ENCODE data around the gene RNF41. TPM values are rescaled to one million over a fixed set of nuclear protein-coding genes. Genes with fewer than 3 reads are reported as not detected.

RNF41 gene
- polyA plus RNA-seq, 1 of the 3 experiments (the other 2 are of a cell fraction) = 127 TPM

DNA sequence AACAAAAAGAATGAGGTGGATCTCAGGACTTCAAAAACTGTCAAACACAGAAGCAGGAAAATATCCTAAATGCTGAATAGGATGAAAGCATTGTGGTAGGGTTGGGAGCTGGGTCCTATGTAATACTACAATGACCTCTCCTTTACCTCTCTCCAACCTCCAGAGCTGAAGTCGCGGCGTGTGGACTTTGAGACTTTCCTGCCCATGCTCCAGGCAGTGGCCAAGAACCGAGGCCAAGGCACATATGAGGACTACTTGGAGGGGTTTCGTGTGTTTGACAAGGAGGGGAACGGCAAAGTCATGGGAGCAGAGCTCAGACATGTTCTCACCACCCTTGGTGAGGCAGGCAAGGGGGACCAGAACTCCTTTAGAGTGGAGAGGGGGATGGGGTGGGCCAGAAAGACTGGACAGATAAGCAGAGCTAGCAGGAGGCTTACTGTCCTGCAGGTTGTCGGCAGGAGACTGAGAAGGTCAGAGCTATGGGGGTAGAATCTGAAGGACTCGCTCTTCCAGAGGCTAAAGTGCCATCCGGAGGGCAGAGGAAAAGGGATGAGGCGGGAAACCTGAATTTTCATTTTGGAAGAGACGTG, 66.4 kb downstream of the RNF41 start:
- TF ChIP-seq FOSL2 (IDR thresholded peaks at IDR 0.05; ENCODE audit: borderline replicate concordance, low read depth) (no peak), NFIC (IDR thresholded peaks at IDR 0.05; ENCODE audit: borderline replicate concordance) (no peak), RAD21 (IDR thresholded peaks at IDR 0.05; ENCODE audit: low read length) (no peak), CTCF (IDR thresholded peaks at IDR 0.05) (no peak), FOXM1 (IDR thresholded peaks at IDR 0.05; ENCODE audit: low read depth) (no peak), JUND (IDR thresholded peaks at IDR 0.05) (no peak), REST (IDR thresholded peaks at IDR 0.05; ENCODE audit: low read depth, low read length) (no peak), GABPA (IDR thresholded peaks at IDR 0.05; ENCODE audit: low read depth) (no peak), POLR2AphosphoS5 (IDR thresholded peaks at IDR 0.05; ENCODE audit: low read depth, low read length) (no peak)
- TF ChIP-seq, protein P1, sequence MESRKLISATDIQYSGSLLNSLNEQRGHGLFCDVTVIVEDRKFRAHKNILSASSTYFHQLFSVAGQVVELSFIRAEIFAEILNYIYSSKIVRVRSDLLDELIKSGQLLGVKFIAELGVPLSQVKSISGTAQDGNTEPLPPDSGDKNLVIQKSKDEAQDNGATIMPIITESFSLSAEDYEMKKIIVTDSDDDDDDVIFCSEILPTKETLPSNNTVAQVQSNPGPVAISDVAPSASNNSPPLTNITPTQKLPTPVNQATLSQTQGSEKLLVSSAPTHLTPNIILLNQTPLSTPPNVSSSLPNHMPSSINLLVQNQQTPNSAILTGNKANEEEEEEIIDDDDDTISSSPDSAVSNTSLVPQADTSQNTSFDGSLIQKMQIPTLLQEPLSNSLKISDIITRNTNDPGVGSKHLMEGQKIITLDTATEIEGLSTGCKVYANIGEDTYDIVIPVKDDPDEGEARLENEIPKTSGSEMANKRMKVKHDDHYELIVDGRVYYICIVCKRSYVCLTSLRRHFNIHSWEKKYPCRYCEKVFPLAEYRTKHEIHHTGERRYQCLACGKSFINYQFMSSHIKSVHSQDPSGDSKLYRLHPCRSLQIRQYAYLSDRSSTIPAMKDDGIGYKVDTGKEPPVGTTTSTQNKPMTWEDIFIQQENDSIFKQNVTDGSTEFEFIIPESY (IDR thresholded peaks at IDR 0.05; ENCODE audit: borderline replicate concordance, low read depth) = no peak
- Histone ChIP-seq H3K27ac (ENCODE audit: low read depth in 2 of 2, low read length in 1 of 2) (no peak overlapping the region), H3K4me2 (no peak overlapping the region), H4K20me1 (ENCODE audit: insufficient read depth) (peaks cover 12% of the 10 kb centered on the region), H3K9me3 (no peaks in the 10 kb centered on the region), H3K27me3 (ENCODE audit: insufficient read depth) (no peaks in the 10 kb centered on the region), H2AFZ (ENCODE audit: low read depth) (no peak overlapping the region), H3K79me2 (ENCODE audit: insufficient read depth) (peaks cover 57% of the 10 kb centered on the region), H3K4me3 (ENCODE audit: low read depth in 2 of 2, low read length in 1 of 2) (no peak overlapping the region), H3K9ac (no peak overlapping the region), H3K9me2 (no peaks in the 10 kb centered on the region), H3K36me3 (replicated peaks in 1 of 2; ENCODE audit: control insufficient read depth in 1 of 2, insufficient read depth in 2 of 2, low read length in 1 of 2) (peaks cover 15 to 21% of the 10 kb centered on the region in 2 experiments), H3F3A (replicated peaks; ENCODE audit: insufficient read depth) (peaks cover 31% of the 10 kb centered on the region), H3K4me1 (ENCODE audit: control insufficient read depth in 1 of 2, insufficient read depth in 2 of 2, low read depth in 1 of 2, low read length in 1 of 2) (peaks cover 29 to 35% of the 10 kb centered on the region in 2 experiments)
- ChIA-PET CTCF (interaction anchor here (0.6 to 2.4 kb wide), 4 partner anchors 29 to 366 kb away, joined by 3 to 14 read pairs (median 8); partner anchors contain the start of gene SMARCC2), POLR2A (no interaction called here)
- no peak for DNase-seq
- 97% methylated on average over 11 of the region's 11 CpGs for WGBS (ENCODE audit: low lambda C conversion rate)
